HK-2 (cell line): ENCODE measurements around the gene TEKT2.

ENCODE experiments used
- DNase-seq: peaks from one replicate; pipeline ENCODE4 v3.0.0-alpha.2; 2018; ENCODE audit not compliant: unreplicated experiment

Gene TEKT2, protein sequence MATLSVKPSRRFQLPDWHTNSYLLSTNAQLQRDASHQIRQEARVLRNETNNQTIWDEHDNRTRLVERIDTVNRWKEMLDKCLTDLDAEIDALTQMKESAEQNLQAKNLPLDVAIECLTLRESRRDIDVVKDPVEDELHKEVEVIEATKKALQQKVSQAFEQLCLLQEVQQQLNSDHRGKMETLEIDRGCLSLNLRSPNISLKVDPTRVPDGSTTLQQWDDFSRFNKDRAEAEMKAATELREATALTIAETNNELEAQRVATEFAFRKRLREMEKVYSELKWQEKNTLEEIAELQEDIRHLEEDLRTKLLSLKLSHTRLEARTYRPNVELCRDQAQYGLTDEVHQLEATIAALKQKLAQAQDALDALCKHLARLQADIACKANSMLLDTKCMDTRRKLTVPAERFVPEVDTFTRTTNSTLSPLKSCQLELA

DNA sequence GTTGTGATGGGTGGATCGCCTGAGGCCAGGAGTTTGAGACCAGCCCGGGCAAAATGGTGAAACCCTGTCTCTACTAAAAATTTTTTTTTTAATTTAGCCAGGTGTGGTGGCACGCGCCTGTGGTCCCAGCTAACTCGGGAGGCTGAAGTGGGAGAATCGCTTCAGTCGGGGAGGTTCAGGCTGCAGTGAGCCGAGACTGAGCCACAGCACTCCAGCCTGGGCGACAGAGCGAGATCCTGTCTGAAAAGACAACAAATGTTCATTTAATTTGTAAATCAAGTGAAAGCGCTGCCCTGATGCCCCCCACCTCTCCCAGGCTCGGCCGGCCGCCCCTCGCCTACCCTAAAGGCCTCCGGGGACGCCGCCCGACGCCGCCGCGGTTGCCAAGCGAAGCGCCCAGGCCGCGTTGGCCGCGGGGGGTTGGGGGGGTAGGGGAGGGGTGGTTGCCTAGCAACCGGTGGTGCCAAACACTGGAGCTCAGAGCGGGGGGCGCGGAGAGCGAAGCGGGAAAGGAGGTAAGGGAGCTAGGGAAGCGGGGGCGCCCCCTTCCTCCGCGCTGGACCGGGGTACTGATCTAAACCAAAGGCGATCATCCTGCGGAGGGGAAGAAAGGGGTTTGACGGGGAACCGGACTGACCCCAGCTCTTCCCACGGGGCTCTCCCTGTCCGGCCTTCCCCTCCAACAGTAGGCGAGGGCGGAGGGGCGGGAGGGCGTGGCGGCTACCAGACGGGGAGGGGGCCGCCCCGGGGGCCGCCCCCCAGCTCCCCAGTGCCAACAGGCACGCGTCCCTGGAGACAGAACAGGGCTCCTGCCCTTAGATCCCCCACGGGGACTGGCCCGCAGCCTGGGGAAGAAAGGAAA lies at the start of gene TEKT2:
Gene TEKT2, plus strand, starts transcription at position 460 of the 862 bp plus-strand sequence. CDS start 828 bp downstream, outside the sequence.
- DNase-seq, result no peak

DNA sequence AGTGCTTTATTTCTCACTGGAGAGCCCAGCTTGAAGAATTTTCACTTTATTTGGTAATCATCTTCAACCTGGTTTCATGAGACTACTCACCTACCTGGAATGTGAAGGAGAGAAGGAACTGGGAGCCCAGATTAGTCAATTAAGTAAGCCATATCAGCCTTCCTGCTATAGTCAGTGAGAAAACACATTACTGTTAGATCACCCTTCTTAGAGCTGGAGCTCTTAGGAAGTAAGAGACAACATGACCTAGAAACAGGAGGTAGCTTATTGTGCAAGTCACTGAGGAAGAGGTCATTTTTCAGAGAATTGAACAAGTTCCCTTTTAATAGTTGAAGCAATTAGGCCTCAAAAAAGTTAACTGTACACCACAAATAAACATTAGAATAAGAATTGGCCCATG lies 49.2 kb upstream of the TEKT2 start:
- no peak for DNase-seq

DNA sequence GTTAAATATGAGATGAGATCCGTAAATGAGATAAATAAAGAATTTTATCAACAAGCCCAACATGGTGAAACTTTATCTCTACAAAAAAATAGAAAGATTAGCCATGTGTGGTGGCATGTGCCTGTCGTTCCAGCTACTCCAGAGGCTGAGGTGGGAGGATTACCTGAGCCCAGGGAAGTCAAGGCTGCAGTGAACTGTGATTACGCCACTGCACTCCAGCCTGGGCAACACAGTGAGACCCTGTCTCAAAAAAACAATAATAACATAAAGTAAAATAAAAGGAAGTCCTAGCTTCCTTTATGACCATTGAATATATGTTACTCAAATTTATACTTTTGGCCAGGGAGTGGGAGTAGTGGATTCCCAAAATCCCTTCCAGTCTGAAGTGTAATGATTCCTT lies 48.7 kb upstream of the TEKT2 start:
- DNase-seq, result no peak

DNA sequence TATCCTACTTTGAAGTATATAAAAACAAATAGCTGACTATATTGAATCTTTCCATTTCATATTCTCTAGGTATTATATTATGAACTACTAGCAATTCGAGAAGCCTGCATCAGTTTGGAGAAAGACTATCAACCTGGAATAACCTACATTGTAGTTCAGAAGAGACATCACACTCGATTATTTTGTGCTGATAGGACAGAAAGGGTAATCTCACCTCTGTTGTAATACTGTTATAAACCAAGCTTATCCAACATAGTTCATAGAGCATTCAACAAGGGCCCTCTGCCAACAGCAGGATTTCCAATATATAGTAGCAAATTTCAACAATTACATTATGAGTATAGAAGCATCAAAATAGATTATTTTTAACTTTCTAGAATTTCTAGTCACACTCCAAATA lies 43.7 kb upstream of the TEKT2 start:
- no peak for DNase-seq

DNA sequence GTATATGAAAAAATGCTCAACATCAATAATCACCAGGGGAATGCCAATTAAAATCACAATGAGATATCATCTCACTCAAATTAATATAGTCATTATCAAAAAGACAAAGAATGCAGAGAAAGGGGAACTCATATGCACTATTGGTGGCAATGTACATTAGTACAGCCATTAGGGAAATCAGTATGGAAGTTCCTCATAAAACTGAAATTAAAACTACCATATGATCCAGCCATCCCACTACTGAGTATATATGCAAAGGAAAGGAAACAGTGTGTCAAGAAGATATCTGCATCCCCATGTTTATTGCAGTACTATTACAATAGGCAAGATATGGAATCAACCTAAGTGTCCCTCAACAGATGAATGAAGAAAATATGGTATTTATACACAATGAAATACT lies 32.1 kb upstream of the TEKT2 start:
- no peak for DNase-seq

DNA sequence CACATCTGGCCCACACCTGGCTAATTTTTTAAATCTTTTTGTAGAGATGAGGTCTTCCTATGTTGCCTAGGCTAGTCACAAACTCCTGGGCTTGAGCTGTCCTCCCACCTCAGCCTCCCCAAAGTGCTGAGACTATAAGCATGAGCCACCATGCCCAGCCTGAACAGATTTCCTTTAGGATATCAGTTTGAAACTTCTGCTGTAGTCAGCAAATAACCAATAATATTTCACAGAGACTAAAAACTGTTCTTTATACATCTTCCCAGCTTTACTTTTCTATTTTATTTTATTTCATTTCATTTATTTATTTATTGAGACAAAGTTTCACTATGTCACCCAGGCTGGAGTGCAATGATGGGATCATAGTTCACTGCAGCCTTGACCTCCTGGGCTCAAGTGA lies 29.9 kb upstream of the TEKT2 start:
- DNase-seq, result no peak

DNA sequence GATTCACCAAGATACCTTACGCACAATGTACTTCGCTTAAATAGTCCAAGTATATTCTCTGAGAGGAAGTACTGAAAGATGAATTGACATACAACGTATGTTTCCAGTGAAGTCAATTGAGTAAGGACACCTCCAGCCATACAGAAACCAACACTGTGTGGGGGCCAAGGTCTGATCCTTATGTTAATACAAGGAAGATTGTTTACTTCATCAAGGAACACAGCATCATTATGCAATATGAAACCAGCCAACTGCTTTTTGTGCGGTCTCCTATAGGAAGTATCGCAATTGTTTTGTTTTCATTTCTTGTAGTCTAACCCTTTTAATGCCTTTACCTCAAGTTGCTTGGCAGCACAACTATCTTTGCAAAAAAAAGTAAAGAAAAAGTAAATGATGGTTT lies 28.2 kb upstream of the TEKT2 start:
- no peak for DNase-seq

DNA sequence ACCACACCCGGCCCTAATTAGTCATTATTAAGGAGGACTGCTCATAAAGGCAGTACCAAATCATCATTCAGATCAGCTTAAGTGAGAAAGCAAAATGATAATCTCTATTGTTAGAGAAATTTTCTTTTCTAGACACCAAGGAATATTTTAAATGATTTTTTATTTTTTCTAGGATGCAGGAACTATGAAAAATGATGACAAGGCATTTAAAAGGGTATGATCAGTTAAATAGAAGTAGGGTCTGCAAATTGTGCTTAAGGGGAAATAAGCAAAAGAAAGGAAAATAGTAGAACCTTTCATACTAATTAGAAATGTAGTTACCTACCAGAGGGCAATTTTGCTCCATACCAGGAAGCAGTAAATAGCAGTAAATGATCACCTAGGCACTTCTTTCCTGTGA lies 21.6 kb upstream of the TEKT2 start:
- no peak for DNase-seq

DNA sequence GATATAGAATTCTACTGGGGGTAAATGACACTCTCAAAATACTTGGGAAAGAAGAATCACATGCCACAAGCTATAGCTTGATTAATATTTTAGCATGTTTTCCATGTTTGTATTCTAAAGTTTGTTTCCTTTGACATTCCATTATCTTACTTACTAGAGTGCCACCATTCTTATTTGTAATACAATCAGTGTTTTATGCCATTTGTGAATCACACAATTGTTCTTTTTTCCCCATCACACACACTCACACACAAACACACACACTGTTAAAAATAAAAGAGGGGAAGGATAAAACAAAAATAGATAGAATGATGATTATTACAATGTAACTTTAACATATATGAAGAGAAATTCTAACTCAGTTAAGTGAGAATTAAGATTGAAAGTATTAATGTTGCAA lies 16.0 kb upstream of the TEKT2 start:
- no peak for DNase-seq

DNA sequence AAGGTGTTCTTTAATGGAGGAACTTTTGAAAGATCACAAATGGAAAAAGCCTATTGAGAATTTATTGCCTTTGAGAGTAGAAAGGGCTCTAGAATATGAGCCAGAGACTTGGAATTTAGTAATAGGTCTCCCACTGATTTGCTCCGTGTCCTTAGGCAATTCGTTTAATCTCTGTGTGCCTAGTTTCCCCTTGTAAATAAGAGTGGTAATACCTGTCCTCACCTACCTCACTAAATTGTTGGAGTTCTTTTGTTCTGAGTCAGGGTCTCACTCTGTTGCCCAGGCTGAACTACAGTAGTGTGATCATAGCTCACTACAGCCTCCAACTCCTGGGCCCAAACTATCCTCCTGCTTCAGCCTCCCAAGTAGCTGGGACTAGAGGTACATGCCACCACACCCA lies 15.0 kb upstream of the TEKT2 start:
- no peak for DNase-seq

DNA sequence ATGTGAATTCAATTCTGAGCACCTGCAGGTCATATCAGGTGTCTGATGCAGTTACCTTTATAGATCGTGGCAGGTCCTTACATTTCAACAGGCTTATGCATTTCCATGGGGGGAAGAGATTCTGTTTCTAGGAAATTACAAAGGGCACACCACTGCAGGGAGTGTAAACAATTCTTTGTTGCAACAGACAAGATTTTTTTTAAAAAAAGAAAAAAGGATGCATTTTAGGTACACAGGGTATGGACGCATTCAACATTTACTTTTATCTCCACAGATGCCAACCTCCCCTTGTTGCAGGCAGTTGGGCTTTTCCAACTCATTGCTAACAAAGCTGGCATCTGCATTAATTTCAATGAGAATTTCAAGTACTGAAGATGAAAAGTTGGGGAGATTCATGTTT lies 13.5 kb upstream of the TEKT2 start:
- no peak for DNase-seq

DNA sequence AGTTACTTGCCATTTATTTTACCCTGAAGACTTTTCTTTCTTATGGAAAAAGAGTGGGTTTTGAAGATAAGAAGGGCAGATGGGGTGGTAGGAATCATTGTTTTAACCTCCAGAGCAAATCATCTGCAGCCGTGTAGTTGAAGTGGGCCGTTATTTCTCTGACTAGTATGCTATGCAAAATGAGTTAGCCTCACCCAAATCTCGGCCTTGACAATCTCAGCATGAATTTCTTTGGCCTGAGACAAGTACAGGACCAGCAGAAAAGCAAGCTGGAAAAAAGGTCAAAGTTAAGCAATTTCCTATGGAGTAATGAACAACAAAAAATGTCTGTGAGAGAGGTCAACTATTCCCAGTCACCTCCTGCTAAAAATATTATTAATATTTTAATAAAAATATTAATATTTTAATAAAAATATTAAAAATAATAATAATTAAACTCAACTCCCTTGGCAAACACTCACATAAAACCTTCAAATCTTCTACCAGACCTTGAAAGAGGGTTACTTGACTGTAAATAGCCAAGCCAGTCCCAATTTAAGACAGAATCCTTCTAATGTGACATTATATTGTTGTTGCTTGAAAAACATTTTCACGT lies 6.8 kb upstream of the TEKT2 start:
- no peak for DNase-seq

DNA sequence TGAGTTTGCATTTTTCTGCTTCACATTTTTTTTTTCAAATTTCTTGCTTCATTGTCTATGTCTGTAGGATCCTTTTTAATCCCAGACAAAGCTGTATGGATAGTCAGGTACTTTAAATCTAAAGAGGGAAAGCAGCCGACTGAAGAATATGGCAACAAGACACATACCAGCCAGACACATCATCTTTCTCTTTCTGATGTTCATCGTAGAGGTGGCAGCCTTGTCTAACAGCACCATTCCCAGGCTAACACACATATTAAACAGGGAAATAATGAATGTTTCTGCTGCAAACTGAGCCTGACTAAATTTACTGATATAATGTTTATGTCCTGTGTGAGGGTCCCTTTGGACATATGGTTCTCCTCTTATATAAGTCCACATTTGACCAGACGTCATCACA lies 3.7 kb upstream of the TEKT2 start:
- no peak for DNase-seq

DNA sequence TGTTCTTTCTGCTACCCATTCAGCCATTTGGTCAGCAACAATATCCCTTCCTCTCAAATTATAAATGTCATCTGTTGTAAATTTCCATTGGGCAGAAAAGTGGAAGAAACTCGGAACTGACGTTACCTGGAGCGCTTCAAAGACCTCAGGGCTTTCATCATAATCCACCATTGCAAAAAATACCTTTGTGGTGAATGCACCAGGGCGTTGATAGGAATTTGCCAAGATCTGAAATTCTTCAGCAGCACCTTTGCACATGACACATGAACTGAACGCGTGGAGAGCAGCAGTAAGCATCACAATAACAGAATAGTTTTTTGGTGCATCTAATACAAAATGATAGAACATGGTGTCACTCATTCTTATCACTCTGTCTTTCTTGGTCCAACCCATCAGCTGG lies 3.1 kb upstream of the TEKT2 start:
- DNase-seq, result no peak

DNA sequence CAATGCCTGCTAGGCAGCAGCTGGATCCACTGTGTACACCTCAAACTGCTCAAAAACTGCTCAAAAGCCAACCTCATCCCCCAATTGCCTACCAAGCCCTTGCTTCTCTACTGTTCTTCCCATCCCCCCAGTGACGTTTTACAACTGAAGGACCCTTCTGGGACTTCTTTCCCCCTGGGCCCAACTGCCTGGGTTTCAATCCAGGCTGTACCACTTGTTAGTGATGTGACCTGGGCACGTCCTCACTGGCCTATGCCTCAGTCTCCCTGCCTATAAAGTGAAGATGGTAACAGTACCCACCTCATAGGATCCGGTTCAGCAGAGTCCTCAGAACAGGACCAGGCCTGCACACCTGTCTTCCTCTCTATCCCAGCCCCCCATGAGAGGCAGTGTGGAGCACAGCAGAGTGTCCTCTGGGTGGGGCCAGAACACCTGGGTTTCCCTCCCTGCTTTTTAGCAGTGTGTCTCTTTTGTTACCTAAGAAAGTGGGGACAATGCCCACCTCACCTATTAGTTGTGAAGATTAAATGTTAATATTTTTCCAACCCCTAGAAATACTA lies 1.9 kb upstream of the TEKT2 start:
- no peak for DNase-seq

DNA sequence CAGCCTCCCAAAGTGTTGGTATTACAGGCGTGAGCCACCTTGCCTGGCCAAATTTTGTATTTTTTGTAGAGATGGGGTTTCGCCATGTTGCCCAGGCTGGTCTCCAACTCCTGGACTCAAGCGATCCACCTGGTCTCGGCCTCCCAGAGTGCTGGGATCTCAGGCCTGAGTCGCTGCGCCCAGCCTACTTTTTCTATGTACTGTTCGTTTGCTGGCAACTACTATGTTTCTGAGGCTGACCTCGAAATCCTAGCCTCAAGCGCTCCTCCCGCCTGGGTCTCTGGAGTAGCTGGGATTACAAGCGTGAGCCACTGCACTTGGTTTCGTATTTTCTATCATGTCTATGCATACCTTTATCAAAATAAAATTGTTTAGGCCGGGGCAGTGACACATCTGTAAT lies 675 bp upstream of the TEKT2 start:
- no peak for DNase-seq

DNA sequence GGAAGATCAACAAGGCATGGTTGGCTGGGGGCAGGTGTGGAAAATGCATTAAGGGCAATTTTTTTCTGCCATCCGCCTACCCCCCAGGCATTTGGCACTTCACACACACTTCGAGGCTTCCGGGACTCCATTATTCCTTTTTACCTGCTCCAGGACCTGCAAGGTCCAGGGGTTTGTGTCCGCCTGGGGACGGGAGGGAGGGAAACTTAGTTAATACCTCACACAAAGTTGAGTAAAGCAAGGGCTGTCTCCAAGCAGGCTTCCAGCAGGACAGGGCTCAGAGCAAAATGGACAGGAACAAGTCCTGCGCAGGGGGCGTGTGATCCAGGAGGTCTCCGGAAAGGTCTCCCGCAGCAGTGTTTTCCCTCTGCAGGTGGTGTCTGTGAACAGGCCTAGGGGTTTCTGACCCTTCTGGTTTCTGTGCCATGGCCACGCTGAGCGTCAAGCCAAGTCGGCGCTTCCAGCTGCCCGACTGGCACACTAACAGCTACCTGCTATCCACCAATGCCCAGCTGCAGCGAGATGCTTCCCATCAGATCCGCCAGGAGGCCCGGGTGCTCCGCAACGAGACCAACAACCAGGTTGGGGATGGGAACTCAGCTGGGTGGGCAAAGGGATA lies 712 bp downstream of the TEKT2 start:
- no peak for DNase-seq

DNA sequence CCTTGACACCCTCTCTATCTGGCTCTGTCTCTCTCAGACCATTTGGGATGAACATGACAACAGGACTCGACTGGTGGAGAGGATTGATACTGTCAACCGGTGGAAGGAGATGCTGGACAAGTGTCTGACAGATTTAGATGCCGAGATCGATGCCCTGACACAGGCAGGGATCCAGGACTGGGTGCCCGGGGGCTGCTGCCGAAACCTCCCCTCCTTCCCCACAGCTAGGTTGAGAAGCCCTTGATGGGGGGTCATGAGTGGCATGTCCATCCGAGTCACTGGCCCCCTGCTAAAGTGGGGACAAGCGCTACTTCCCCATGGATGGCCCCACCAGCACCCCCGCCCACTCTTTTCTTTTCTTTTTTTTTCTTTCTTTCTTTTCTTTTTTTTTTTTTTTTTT lies 1.2 kb downstream of the TEKT2 start:
- no peak for DNase-seq

DNA sequence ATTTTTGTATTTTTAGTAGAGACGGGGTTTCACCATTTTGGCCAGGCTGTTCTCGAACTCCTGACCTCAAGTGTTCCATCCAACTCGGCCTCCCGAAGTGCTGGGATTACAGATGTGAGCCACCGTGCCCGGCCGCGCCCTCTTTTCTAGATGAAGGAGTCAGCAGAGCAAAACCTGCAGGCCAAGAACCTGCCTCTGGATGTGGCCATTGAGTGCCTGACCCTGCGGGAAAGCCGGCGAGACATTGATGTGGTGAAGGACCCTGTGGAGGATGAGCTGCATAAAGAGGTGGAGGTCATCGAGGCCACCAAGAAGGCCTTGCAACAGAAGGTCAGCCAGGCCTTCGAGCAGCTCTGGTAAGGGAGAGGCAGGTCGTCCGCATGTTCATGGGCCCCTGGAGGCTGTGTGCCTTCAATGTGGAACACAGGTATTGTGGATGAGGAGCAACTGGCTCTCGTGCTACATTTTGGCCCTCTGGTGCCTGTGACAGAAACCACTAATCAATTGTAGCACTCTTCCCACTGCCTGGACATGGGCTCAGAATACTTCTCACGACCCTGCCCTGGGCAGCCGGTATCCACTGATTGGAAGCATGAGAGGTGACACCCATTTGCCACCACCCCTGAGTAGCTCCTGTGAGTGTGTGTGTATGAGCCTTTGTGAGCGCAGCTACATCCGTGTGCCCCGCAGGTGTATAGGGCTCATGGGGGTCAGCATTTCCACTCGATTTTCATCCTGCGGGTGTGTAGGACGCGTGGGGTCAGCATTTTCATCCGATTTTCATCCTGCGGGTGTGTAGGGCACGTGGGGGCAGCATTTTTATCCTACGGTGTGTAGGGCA lies 2.0 kb downstream of the TEKT2 start:
- no peak for DNase-seq

DNA sequence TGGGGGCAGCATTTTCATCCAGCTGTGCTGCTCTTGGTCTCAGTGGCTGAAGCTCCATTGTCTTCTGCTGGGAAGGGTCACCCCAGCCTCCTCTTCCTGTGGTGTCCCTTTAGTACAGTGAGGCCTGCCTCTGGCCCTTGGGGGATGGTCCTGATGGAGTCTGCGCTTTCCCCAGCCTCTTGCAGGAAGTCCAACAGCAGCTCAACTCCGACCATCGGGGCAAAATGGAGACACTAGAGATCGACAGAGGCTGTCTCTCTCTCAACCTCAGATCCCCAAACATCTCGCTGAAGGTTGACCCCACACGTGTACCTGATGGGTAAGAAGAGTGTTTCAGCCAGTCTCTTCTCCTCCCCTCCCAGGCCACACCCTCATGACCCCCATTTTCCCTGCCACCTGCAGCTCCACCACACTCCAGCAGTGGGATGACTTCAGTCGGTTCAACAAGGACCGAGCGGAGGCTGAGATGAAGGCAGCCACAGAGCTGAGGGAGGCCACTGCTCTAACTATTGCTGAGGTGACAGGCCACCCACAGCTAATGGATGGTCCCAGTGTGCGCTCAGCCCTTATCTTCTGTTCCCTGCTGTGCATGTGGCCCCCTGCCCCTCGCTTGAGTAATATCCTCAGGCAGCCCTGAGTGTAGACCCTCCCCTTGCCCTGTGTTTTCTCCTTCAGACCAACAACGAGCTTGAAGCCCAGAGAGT lies 2.8 kb downstream of the TEKT2 start:
- DNase-seq, result no peak
